ENCODE data around the gene PISD. TPM values are rescaled to one million over a fixed set of nuclear protein-coding genes. Genes with fewer than 3 reads are reported as not detected.

The PISD gene
- total and polyA plus RNA-seq, 9 donors = 12.0 to 60.2 (median 33.5) TPM

- TF ChIP-seq CTCF (IDR thresholded peaks at IDR 0.05) (no peak), POLR2A (IDR thresholded peaks at IDR 0.05) (no peak), EP300 (IDR thresholded peaks at IDR 0.05) (no peak)
- no peaks in the 10 kb centered on the region for H3K9me3 ChIP-seq
- 85 to 90% (median 86%) methylated on average over 17 of the region's 17 CpGs for WGBS, 3 donors
- no peaks in the 10 kb centered on the region for H3K27me3 ChIP-seq
- peaks cover 2% of the 10 kb centered on the region for H3K4me1 ChIP-seq (ENCODE audit: insufficient read depth)
- H3K4me3 ChIP-seq = no peak overlapping the region
- no peaks in the 10 kb centered on the region for H3K36me3 ChIP-seq
- no peak overlapping the region for H3K27ac ChIP-seq
- intact Hi-C loops (cut with DNase I) = no loop called here
- no peak for DNase-seq
Observed at GRCh38 chr22:31604746-31605705, 57.0 kb downstream of the PISD start.

GRCh38 chr22:31604137-31604705, 57.8 kb downstream of the PISD start:
- Histone ChIP-seq H3K27ac (no peak overlapping the region), H3K9me3 (no peaks in the 10 kb centered on the region), H3K4me1 (ENCODE audit: insufficient read depth) (peaks cover 2% of the 10 kb centered on the region), H3K36me3 (no peaks in the 10 kb centered on the region), H3K4me3 (no peak overlapping the region), H3K27me3 (no peaks in the 10 kb centered on the region)
- WGBS, 3 donors = 91 to 97% (median 93%) methylated on average over 14 of the region's 14 CpGs
- no peak for DNase-seq
- intact Hi-C loops (cut with DNase I) = no loop called here
- TF ChIP-seq EP300 (IDR thresholded peaks at IDR 0.05) = no peak

GRCh38 chr22:31603574-31603973, 58.4 kb downstream of the PISD start:
- no peaks in the 10 kb centered on the region for H3K36me3 ChIP-seq
- H3K4me3 ChIP-seq = no peak overlapping the region
- peaks cover 2% of the 10 kb centered on the region for H3K4me1 ChIP-seq (ENCODE audit: insufficient read depth)
- intact Hi-C loops (cut with DNase I) = no loop called here
- WGBS, 3 donors = 93 to 97% (median 93%) methylated on average over 5 of the region's 5 CpGs
- no peaks in the 10 kb centered on the region for H3K27me3 ChIP-seq
- no peak for DNase-seq
- TF ChIP-seq POLR2A (IDR thresholded peaks at IDR 0.05) (no peak), EP300 (IDR thresholded peaks at IDR 0.05) (no peak), CTCF (IDR thresholded peaks at IDR 0.05) (no peak)
- no peak overlapping the region for H3K27ac ChIP-seq
- no peaks in the 10 kb centered on the region for H3K9me3 ChIP-seq

GRCh38 chr22:31603081-31603525, 58.9 kb downstream of the PISD start:
- no peak overlapping the region for H3K4me3 ChIP-seq
- no peaks in the 10 kb centered on the region for H3K9me3 ChIP-seq
- no peak overlapping the region for H3K27ac ChIP-seq
- no peaks in the 10 kb centered on the region for H3K36me3 ChIP-seq
- no peak for DNase-seq
- TF ChIP-seq CTCF (IDR thresholded peaks at IDR 0.05) (no peak), POLR2A (IDR thresholded peaks at IDR 0.05) (no peak), EP300 (IDR thresholded peaks at IDR 0.05) (no peak)
- H3K4me1 ChIP-seq (ENCODE audit: insufficient read depth) = peaks cover 2% of the 10 kb centered on the region
- WGBS, 3 donors = 84 to 91% (median 88%) methylated on average over 10 of the region's 10 CpGs
- intact Hi-C loops (cut with DNase I) = no loop called here
- no peaks in the 10 kb centered on the region for H3K27me3 ChIP-seq
